Stimulated activated CD8-positive, alpha-beta memory T cell treated with anti-CD3 and anti-CD28 coated beads, Interleukin-7, amount 100 ng/mL, for 1 hour (primary cell): ENCODE results near the gene RAP1A.

ENCODE experiments used
- DNase-seq, 2 donors: peaks; one replicate each; pipeline ENCODE4 v3.0.0-alpha.2; 2020; ENCODE audit warnings: low read depth in 2 of 2

The RAP1A gene

GRCh38 chr1:111619635-111620440 is at the start of gene RAP1A:
Gene RAP1A (plus strand): TSS chr1:111619789. CDS start chr1:111691361, 71,572 bp downstream.
- DNase-seq, result peak; percentile 93 to 95

GRCh38 chr1:111569913-111570312 is 49.7 kb upstream of the RAP1A start:
- no peak for DNase-seq

DNA sequence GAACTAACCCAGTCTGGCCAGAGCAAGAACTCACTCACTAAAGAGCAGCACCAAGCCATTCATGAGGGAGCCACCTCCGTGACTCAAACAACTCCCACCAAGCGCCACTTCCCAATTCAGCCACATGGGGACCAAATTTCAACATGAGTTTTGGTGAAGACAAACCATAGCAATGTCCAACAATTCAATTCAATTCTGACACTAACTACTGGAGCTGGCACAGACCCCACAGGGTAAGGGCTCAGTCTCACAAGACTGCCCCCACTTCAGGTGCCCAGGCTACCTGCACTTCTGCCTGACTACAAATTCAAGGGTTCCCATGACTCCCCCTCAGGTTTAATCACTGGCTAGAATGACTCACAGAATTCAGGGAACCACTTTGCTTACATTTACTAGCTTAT is 48.8 kb upstream of the RAP1A start:
- peak; percentile 4 to 15 for DNase-seq

GRCh38 chr1:111571239-111571638 is 48.4 kb upstream of the RAP1A start:
- DNase-seq, result no peak

DNA sequence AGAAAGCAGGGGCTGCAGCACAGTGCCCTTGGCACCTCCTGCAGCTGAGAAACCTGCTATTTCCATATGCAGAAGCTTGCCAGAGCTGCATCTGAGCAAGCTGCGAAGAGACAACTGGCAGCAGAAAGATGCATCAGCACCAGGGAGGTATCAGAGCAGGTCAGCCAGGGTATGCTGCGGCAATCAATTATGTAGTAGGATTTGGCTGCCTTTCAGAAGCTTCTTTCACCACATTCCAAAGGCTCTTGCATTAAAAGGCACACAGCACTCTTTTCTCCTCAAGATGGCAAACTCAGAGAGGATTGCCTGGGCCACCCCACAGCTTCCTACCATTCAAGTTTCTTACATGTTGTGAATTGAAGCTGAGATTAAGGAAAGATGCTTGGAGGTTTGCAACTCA is 47.6 kb upstream of the RAP1A start:
- DNase-seq, result no peak

GRCh38 chr1:111576547-111576946 is 43.0 kb upstream of the RAP1A start:
- no peak for DNase-seq

GRCh38 chr1:111577814-111578213 is 41.8 kb upstream of the RAP1A start:
- DNase-seq, result no peak

GRCh38 chr1:111581166-111581565 is 38.4 kb upstream of the RAP1A start:
- no peak for DNase-seq

GRCh38 chr1:111582016-111582415 is 37.6 kb upstream of the RAP1A start:
- DNase-seq, result no peak

DNA sequence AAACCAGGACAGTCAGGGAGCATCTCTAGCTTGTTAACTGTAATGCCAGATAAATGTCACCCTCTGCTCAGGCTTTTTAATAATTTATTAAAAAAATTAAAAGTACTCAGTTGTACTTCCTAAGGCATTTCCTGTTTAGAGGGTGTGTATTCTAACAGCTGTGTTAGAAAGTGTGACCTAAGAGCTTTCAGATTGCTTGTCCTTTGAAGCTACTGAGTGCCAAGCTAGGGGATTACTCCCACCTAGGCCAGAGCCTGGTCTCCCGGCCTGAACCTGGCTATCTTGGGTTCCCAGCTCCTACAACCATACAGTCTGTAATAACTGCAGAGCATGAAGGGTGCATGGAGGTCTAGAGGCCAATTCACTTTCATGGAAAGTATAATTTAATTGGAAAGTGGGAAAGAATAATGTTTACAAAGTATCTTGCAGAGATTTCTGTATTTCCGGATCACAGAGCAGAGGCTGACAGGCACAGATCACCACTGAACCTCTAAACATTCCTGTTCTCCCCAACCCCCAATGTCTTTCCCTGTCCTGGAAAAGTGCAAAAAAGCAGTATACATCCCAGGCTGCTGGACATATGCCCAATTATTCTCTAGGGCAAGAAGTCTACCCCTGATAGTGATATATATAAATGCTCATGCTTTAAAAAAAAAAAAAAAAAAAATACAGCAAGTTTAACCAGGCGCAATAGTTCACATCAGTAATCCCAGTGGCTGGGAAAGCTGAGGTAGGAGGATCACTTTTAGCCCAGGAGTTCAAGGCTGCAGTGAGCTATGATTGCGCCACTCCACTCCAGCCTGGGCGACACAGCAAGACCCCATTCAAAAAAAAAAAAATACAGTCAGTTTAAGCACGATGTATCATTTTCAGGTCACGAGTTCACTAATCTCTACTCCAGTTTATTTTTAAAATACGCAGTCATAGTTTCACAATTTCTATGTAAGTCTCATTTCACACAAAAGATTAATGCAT is 36.7 kb upstream of the RAP1A start:
- no peak for DNase-seq

GRCh38 chr1:111585447-111586086 is 34.0 kb upstream of the RAP1A start:
- DNase-seq, result no peak

DNA sequence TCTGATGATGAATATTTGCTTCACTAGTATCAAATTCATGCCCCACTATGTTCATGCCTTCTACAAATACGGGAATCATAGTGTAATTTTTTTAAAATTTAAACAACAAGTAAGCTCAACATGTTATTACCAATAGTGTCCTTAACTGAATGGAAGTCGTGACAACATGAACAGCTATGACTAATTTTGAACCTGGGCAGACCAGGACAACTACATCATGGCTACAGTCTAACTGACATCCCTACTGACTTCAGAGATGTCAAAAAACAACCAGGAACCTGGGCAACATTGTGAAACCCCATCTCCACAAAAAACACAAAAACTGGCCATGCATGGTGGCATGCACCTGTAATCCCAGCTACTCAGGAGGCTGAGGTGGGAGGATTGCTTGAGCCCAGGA is 33.5 kb upstream of the RAP1A start:
- no peak for DNase-seq

DNA sequence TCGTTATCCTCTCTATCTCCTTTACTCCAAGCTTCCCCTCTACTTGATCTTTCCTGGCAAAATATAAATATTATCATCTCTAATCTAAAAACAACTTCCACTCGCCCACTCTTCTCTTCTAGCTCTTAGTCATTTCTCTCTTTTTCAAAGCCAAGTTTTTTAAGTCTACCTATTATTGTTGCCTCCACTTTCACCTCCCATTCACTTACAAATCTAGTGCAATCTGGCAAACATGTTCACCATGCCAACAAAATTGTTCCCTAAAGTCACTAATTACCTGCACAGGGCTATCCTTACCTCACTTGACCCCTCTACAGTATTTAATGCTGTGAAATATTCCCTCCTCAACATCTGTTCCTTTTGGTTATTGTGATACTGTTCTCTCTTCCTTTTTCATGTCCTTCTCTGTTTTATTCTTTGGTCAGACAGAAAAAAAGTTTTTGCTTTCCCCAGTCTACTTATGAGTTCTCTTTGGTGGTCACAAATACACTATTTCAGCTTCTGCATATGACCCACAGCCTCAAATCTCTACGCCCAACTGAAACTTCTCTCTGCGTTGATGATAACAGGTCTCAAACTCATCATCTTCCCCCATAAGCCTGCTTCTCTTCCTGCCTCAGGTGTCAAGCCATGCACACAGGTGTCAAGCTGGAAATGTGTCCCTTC is 31.9 kb upstream of the RAP1A start:
- DNase-seq, result no peak

GRCh38 chr1:111591937-111592336 is 27.7 kb upstream of the RAP1A start:
- no peak for DNase-seq

GRCh38 chr1:111592389-111593361 is 26.9 kb upstream of the RAP1A start:
- peak; percentile 83 to 86 for DNase-seq

DNA sequence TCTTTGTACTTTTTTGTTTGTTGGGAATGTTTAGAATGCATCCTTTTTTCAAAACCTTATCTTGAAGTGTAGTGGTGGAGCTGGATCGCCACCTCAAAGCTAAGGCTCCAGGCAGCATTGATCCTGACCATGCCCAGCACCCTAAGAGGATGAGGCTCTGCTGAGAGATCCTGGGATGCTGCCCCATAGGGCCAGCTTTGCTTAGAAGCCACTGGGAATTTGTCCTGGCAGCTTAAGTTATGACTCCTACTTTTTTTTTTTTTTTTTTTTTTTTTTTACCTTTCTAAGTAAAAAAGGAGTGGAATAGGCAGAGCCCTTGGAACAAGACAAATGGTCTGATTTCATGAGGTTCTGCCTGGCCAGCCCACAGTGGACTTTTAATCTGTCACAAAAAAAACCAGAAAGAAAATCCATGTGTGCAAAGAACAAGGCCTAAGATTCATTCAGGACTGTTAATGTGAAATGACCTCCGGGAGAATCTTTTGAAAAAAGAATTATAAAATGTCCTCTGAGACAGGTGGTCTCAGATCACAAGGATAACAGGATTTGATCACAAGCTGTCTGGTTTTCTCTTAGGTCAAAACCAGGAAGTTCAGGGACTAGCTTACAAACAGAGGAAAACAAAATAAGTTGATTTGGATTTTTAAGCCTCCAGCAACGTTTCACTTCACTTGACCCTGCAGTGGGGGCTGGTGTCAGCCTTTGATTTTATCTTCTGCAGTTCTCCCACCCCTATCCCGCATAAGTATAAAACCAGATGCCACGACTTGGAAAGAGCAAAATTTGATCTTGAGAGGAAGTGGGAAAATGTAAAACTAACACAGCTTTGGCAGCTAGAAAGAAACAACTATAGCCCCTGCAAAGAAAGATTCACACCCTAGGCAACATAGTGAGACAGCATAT is 25.9 kb upstream of the RAP1A start:
- DNase-seq, result no peak

GRCh38 chr1:111594306-111594693 is 25.3 kb upstream of the RAP1A start:
- no peak for DNase-seq

DNA sequence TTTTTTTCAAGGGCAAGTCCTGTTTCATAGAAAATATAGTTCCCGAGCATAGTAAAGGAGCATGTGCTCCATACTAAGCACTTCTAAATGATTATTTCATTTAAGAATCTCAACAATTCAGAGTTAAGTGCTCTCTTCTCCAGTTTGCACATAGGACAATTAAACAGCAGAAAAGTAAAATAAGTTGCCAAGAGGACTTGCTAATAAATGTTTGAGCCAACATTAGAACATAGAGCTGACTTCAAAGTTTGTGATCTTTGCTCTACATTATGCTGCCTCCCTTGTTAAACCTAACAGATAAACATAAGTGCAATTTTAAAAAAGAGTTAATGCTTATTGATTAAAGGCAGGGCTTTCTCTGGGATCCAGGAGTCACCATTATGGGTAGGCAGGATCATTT is 23.8 kb upstream of the RAP1A start:
- DNase-seq, result no peak

DNA sequence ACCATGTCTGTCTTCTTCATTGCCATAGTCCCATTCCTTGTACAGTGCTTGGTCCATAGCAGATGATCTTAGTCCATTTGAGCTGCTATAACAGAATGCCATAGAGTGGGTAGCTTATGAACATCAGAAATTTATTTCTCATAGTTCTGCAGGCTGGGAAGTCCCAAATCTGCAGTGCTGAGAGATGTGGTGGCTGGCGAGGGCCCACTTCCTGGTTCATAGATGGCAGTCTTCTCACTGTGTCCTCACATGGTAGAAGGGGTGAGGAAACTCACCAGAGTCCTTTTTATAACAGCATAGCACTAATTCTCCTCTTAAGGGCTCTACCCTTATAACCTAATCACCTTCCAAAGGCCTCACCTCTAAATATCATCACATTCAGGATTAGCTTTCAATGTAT is 23.1 kb upstream of the RAP1A start:
- peak in 1 of 2 donors; percentile 36 for DNase-seq
